ENCODE measurements around the gene PCBP3.

DNA sequence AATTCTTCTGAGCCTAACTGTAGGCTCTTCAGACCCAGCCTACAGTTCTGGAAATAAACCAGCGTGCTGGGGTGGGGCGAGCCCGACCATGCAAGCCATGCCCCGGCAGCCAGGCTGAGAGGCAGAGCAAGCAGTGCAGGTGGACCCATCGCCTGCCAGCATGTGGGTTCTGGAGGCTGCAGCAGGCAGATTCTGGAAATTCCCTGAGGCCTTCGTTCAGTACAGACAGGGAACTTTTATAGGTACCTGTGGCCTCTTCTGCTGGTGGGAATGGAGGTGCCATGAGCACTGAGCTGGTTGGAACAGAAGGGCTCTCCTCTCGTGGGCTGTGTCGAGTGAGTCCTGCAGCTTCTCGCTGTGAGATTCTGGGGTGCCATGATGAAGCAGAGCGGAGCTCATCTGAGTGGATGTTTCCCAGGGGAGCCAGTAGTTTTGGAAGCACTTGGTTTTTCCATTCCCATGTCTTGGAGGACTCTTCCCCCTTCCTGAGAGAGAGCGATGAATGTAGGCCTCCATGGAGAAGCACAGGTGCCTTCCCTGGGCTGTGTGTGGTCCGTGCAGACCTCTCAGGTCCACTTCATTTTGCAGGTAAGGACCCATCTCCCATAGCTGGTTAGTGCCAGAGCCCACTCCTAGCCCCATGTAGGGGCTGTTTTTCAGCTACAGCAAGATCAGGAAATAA, 94.1 kb downstream of the PCBP3 start:
- TF ChIP-seq, protein P1, sequence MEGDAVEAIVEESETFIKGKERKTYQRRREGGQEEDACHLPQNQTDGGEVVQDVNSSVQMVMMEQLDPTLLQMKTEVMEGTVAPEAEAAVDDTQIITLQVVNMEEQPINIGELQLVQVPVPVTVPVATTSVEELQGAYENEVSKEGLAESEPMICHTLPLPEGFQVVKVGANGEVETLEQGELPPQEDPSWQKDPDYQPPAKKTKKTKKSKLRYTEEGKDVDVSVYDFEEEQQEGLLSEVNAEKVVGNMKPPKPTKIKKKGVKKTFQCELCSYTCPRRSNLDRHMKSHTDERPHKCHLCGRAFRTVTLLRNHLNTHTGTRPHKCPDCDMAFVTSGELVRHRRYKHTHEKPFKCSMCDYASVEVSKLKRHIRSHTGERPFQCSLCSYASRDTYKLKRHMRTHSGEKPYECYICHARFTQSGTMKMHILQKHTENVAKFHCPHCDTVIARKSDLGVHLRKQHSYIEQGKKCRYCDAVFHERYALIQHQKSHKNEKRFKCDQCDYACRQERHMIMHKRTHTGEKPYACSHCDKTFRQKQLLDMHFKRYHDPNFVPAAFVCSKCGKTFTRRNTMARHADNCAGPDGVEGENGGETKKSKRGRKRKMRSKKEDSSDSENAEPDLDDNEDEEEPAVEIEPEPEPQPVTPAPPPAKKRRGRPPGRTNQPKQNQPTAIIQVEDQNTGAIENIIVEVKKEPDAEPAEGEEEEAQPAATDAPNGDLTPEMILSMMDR (IDR thresholded peaks at IDR 0.05): no peak
- TF ChIP-seq POLR2A (IDR thresholded peaks at IDR 0.05): no peak
